WTC11 (cell line): ENCODE measurements around the gene PON3. TPM values are rescaled to one million over a fixed set of nuclear protein-coding genes. Genes with fewer than 3 reads are reported as not detected.

Experiments used
- CREB1 ChIP-seq: sonication (generic); formaldehyde crosslinking; IDR thresholded peaks from 2 replicates; pipeline ENCODE4 v1.8.0; 2023; ENCODE audit warnings: mild to moderate bottlenecking, missing genetic modification reagents
- CREM ChIP-seq: sonication (generic); formaldehyde crosslinking; IDR thresholded peaks from 2 replicates; pipeline ENCODE4 v1.8.1; 2022; ENCODE audit warnings: mild to moderate bottlenecking, missing genetic modification reagents, moderate library complexity
- ELF4 ChIP-seq: sonication (generic); formaldehyde crosslinking; IDR thresholded peaks from 2 replicates; pipeline ENCODE4 v1.8.1; 2022; ENCODE audit warnings: low read depth, mild to moderate bottlenecking, moderate library complexity, missing genetic modification reagents
- FOXP1 ChIP-seq: sonication (generic); formaldehyde crosslinking; IDR thresholded peaks from 2 replicates; pipeline ENCODE4 v1.8.0; 2022; ENCODE audit warnings: missing genetic modification reagents, mild to moderate bottlenecking, moderate library complexity, borderline replicate concordance
- HMGA2 ChIP-seq: fragments of 250-450 bp; sonication (Bioruptor Pico); IDR thresholded peaks from 2 replicates; pipeline ENCODE4 v1.4.0; 2021; ENCODE audit warnings: mild to moderate bottlenecking, moderate library complexity
- KAT7 ChIP-seq: sonication (generic); formaldehyde crosslinking; IDR thresholded peaks from 2 replicates; pipeline ENCODE4 v1.8.1; 2023; ENCODE audit warnings: missing genetic modification reagents, mild to moderate bottlenecking, borderline replicate concordance
- MLX ChIP-seq: sonication (generic); formaldehyde crosslinking; IDR thresholded peaks from 2 replicates; pipeline ENCODE4 v1.8.1; 2023; ENCODE audit warnings: mild to moderate bottlenecking, missing genetic modification reagents, moderate library complexity
- MXD4 ChIP-seq: fragments of 250-450 bp; sonication (Bioruptor Pico); IDR thresholded peaks from 2 replicates; pipeline ENCODE4 v1.8.0; 2021; ENCODE audit warnings: mild to moderate bottlenecking, moderate library complexity, borderline replicate concordance
- NFYB ChIP-seq: sonication (generic); formaldehyde crosslinking; conservative IDR thresholded peaks from 2 replicates; pipeline ENCODE4 v1.8.0; 2022; ENCODE audit warnings: low read depth, missing genetic modification reagents
- PRDM15 ChIP-seq: sonication (generic); formaldehyde crosslinking; IDR thresholded peaks from 2 replicates; pipeline ENCODE4 v1.8.0; 2022; ENCODE audit warnings: missing genetic modification reagents
- SP1 ChIP-seq: sonication (generic); formaldehyde crosslinking; conservative IDR thresholded peaks from 2 replicates; pipeline ENCODE4 v1.8.1; 2022; ENCODE audit warnings: missing genetic modification reagents
- ZBTB43 ChIP-seq: sonication (generic); formaldehyde crosslinking; IDR thresholded peaks from 2 replicates; pipeline ENCODE4 v1.8.1; 2023; ENCODE audit warnings: mild to moderate bottlenecking, missing genetic modification reagents
- total RNA-seq: library from RNA; stranded (reverse); gene quantifications from 3 replicates; pipeline ENCODE4 v1.2.3, GENCODE V29; 2021
- TF ChIP-seq, protein P1 (sequence below): sonication (generic); formaldehyde crosslinking; IDR thresholded peaks from 2 replicates; pipeline ENCODE4 v1.8.0; 2023; ENCODE audit warnings: missing genetic modification reagents, mild to moderate bottlenecking, borderline replicate concordance
- TF ChIP-seq, protein P2 (sequence below): fragments of 250-450 bp; sonication (Bioruptor Pico); conservative IDR thresholded peaks from 2 replicates; pipeline ENCODE4 v1.9.0; 2021; ENCODE audit warnings: mild to moderate bottlenecking
- TF ChIP-seq, protein P3 (sequence below): sonication (generic); formaldehyde crosslinking; IDR thresholded peaks from 2 replicates; pipeline ENCODE4 v1.8.1; 2023; ENCODE audit warnings: mild to moderate bottlenecking, missing genetic modification reagents
- TF ChIP-seq, protein P4 (sequence below): sonication (generic); formaldehyde crosslinking; IDR thresholded peaks from 2 replicates; pipeline ENCODE4 v1.8.1; 2022; ENCODE audit warnings: low read depth, mild to moderate bottlenecking, moderate library complexity, missing genetic modification reagents, borderline replicate concordance

Gene PON3
- total RNA-seq, 1 experiment from 2014 or later = 0.42 TPM

DNA sequence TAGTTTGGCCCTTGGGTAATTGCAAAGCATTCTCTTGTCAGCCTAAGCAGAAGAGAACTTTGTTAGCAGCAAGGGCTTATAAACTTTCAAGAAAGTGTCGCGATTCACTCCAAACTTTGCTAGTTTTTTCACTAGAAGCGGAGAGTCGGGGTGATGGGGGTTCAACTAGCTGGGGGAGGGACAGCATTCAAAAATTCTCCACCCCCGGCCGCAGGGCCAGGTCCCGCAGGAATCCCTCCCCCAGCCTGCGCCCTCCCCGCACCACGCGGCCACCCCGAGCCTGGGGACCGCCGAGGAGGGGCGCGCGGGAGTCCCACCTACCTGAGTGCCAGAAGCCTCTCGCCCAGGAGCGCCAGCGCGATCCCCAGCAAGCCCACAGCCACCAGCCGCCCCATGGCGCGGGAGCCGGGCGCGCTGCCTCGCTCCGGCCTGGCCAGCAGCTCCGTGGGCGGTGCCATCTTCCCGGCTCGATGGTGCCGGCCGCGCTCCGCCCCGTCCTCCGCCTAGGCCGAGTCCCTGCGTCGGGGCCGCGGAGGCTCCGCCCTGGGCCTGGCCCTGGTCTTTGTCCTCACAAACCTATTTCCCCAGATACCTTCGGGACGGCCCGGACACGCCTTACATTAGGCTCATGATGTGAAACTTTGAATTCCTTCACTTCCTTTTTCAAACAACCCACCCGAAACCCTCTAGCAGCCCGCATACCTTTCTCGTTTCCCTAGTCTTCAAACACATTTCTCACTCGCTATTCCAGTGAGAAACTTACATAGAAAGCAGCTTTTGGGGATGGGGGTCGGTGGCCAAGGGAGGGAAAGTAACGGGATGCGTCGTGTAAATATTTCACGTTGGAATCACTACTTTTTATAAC is 38.6 kb upstream of the PON3 start, which contains the start of gene PON2 (continued):
- TF ChIP-seq, protein P1, sequence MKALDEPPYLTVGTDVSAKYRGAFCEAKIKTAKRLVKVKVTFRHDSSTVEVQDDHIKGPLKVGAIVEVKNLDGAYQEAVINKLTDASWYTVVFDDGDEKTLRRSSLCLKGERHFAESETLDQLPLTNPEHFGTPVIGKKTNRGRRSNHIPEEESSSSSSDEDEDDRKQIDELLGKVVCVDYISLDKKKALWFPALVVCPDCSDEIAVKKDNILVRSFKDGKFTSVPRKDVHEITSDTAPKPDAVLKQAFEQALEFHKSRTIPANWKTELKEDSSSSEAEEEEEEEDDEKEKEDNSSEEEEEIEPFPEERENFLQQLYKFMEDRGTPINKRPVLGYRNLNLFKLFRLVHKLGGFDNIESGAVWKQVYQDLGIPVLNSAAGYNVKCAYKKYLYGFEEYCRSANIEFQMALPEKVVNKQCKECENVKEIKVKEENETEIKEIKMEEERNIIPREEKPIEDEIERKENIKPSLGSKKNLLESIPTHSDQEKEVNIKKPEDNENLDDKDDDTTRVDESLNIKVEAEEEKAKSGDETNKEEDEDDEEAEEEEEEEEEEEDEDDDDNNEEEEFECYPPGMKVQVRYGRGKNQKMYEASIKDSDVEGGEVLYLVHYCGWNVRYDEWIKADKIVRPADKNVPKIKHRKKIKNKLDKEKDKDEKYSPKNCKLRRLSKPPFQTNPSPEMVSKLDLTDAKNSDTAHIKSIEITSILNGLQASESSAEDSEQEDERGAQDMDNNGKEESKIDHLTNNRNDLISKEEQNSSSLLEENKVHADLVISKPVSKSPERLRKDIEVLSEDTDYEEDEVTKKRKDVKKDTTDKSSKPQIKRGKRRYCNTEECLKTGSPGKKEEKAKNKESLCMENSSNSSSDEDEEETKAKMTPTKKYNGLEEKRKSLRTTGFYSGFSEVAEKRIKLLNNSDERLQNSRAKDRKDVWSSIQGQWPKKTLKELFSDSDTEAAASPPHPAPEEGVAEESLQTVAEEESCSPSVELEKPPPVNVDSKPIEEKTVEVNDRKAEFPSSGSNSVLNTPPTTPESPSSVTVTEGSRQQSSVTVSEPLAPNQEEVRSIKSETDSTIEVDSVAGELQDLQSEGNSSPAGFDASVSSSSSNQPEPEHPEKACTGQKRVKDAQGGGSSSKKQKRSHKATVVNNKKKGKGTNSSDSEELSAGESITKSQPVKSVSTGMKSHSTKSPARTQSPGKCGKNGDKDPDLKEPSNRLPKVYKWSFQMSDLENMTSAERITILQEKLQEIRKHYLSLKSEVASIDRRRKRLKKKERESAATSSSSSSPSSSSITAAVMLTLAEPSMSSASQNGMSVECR (CRISPR knock-in tag) = 0 out of 2 replicates have a peak, but pooled peaks have one; percentile 65
- TF ChIP-seq KAT7 (peak; percentile 66; the same call in 1 of the 2 replicates), FOXP1 (CRISPR knock-in tag) (peak; percentile 88), HMGA2 (CRISPR knock-in tag) (no peak), CREB1 (CRISPR knock-in tag) (no peak), PRDM15 (CRISPR knock-in tag) (no peak), ELF4 (CRISPR knock-in tag) (0 out of 2 replicates have a peak, but pooled peaks have one; percentile 68), ZBTB43 (0 out of 2 replicates have a peak, but pooled peaks have one; percentile 62), MLX (peak; percentile 48; the same call in 1 of the 2 replicates), MXD4 (CRISPR knock-in tag) (no peak), SP1 (CRISPR knock-in tag) (peak; percentile 81), NFYB (CRISPR knock-in tag) (0 out of 2 replicates have a peak, but pooled peaks have one; percentile 10), CREM (CRISPR knock-in tag) (0 out of 2 replicates have a peak, but pooled peaks have one; percentile 45)
- TF ChIP-seq, protein P2, sequence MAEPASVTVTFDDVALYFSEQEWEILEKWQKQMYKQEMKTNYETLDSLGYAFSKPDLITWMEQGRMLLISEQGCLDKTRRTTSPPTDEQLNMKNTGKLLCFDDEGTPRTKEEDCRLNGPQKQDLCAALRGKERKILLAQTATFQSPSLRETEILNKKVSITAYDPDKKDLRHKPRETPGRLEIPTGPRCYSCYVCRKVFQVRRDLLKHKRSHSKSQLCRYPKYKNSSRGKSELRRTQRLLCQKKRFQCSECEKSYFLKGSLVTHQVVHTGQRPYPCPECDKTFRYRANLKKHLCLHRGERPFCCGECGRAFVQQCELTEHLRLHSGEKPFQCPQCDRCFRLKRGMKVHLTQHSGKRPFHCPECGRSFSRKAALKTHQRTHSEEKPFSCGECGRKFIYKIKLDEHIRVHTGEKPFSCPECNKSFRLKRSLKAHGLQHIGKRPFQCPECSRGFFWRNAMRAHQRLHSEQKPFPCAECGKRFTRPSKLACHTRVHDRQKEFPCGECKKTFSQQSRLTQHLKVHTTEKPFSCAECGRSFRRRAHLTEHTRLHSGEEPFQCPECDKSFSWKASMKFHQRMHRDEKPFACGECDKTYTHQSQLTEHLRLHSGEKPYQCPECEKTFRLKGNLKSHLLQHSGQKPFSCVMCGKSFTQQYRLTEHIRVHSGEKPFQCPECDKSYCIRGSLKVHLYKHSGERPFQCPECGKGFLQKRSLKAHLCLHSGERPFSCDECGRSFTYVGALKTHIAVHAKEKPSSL (CRISPR knock-in tag) = no peak
- TF ChIP-seq, protein P3, sequence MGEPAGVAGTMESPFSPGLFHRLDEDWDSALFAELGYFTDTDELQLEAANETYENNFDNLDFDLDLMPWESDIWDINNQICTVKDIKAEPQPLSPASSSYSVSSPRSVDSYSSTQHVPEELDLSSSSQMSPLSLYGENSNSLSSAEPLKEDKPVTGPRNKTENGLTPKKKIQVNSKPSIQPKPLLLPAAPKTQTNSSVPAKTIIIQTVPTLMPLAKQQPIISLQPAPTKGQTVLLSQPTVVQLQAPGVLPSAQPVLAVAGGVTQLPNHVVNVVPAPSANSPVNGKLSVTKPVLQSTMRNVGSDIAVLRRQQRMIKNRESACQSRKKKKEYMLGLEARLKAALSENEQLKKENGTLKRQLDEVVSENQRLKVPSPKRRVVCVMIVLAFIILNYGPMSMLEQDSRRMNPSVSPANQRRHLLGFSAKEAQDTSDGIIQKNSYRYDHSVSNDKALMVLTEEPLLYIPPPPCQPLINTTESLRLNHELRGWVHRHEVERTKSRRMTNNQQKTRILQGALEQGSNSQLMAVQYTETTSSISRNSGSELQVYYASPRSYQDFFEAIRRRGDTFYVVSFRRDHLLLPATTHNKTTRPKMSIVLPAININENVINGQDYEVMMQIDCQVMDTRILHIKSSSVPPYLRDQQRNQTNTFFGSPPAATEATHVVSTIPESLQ (CRISPR knock-in tag) = no peak
- TF ChIP-seq, protein P4, sequence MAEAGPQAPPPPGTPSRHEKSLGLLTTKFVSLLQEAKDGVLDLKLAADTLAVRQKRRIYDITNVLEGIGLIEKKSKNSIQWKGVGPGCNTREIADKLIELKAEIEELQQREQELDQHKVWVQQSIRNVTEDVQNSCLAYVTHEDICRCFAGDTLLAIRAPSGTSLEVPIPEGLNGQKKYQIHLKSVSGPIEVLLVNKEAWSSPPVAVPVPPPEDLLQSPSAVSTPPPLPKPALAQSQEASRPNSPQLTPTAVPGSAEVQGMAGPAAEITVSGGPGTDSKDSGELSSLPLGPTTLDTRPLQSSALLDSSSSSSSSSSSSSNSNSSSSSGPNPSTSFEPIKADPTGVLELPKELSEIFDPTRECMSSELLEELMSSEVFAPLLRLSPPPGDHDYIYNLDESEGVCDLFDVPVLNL = no peak
